Measurements from ENCODE around the gene SORCS2.

SORCS2 gene

GRCh38 chr4:7255488-7255881 is 63.1 kb downstream of the SORCS2 start:
- no peak for DNase-seq (ENCODE audit: low spot score)
- no peak for TF ChIP-seq CTCF (IDR thresholded peaks at IDR 0.05; ENCODE audit: extremely low read depth, missing control alignments)

- no peak for TF ChIP-seq CTCF (IDR thresholded peaks at IDR 0.05; ENCODE audit: extremely low read depth, missing control alignments)
- DNase-seq (ENCODE audit: low spot score), result no peak
These were observed 63.7 kb downstream of the SORCS2 start for GRCh38 chr4:7255996-7256395.

GRCh38 chr4:7256984-7257810 is 64.9 kb downstream of the SORCS2 start:
- TF ChIP-seq CTCF (IDR thresholded peaks at IDR 0.05; ENCODE audit: extremely low read depth, missing control alignments), result no peak
- DNase-seq (ENCODE audit: low spot score), result no peak

GRCh38 chr4:7259039-7259438 is 66.7 kb downstream of the SORCS2 start:
- no peak for TF ChIP-seq CTCF (IDR thresholded peaks at IDR 0.05; ENCODE audit: extremely low read depth, missing control alignments)
- DNase-seq (ENCODE audit: low spot score), result no peak

- no peak for DNase-seq (ENCODE audit: low spot score)
- no peak for TF ChIP-seq CTCF (IDR thresholded peaks at IDR 0.05; ENCODE audit: extremely low read depth, missing control alignments)
These were observed 68.2 kb downstream of the SORCS2 start for GRCh38 chr4:7260569-7260968.

GRCh38 chr4:7261087-7261486 is 68.7 kb downstream of the SORCS2 start:
- DNase-seq (ENCODE audit: low spot score), result no peak
- no peak for TF ChIP-seq CTCF (IDR thresholded peaks at IDR 0.05; ENCODE audit: extremely low read depth, missing control alignments)

GRCh38 chr4:7261536-7261935 is 69.2 kb downstream of the SORCS2 start:
- DNase-seq (ENCODE audit: low spot score), result no peak

More at GRCh38 chr4:7261536-7261935, 69.2 kb downstream of the SORCS2 start:
- no peak for TF ChIP-seq CTCF (IDR thresholded peaks at IDR 0.05; ENCODE audit: extremely low read depth, missing control alignments)

Measured in GM20000 (cell line).